ENCODE data around the gene ITGB8.

Gene ITGB8

DNA sequence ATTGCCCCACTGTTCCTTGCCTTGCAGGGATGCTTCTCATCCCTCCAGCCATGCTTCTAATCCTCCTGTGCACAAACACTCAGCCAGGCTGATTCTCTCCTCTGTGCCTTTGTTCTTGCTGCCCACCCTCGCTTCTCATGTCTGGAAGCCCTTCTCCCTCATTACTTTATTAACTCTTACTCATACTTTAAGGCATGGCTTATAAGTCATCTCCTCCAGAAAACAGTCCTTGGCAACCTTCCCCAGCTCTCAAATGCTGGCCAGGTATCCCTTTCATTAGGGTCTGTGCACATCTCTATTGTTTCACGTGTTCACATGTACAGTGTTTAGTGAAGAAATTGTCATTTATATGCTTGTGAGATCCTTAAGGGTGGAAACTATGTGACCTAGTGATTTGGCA is 62.9 kb downstream of the ITGB8 start:
- H3K4me3 ChIP-seq (ENCODE audit: insufficient read length, low read depth), result no peak overlapping the region
- H3K27me3 ChIP-seq (ENCODE audit: insufficient read depth, insufficient read length), result no peaks in the 10 kb centered on the region
- no peak for DNase-seq (ENCODE audit: low read depth, low spot score)
- H3K36me3 ChIP-seq (ENCODE audit: insufficient read depth, insufficient read length, low read length), result peaks cover 31% of the 10 kb centered on the region
- no peak overlapping the region for H3K9ac ChIP-seq (ENCODE audit: insufficient read length, low read depth)
- H3K9me3 ChIP-seq (ENCODE audit: insufficient read depth, low read length), result no peaks in the 10 kb centered on the region
- TF ChIP-seq YY1 (IDR thresholded peaks at IDR 0.05; ENCODE audit: insufficient read depth, insufficient read length), result no peak
- TF ChIP-seq ZNF274 (IDR thresholded peaks at IDR 0.05; ENCODE audit: low read depth, low read length), result no peak
- TF ChIP-seq SUZ12 (IDR thresholded peaks at IDR 0.05; ENCODE audit: extremely low read depth, insufficient read depth, insufficient read length), result no peak
- no peaks in the 10 kb centered on the region for H3K4me1 ChIP-seq (ENCODE audit: insufficient read depth, insufficient read length)

- H3K27me3 ChIP-seq (ENCODE audit: insufficient read depth, insufficient read length), result no peaks in the 10 kb centered on the region
- no peaks in the 10 kb centered on the region for H3K4me1 ChIP-seq (ENCODE audit: insufficient read depth, insufficient read length)
- no peaks in the 10 kb centered on the region for H3K9me3 ChIP-seq (ENCODE audit: insufficient read depth, low read length)
- TF ChIP-seq YY1 (IDR thresholded peaks at IDR 0.05; ENCODE audit: insufficient read depth, insufficient read length), result no peak
- TF ChIP-seq SUZ12 (IDR thresholded peaks at IDR 0.05; ENCODE audit: extremely low read depth, insufficient read depth, insufficient read length), result no peak
- no peak for TF ChIP-seq ZNF274 (IDR thresholded peaks at IDR 0.05; ENCODE audit: low read depth, low read length)
- H3K4me3 ChIP-seq (ENCODE audit: insufficient read length, low read depth), result no peak overlapping the region
- no peak overlapping the region for H3K9ac ChIP-seq (ENCODE audit: insufficient read length, low read depth)
- peaks cover 34% of the 10 kb centered on the region for H3K36me3 ChIP-seq (ENCODE audit: insufficient read depth, insufficient read length, low read length)
- DNase-seq (ENCODE audit: low read depth, low spot score), result no peak
Observed at GRCh38 chr7:20394284-20394683, 63.6 kb downstream of the ITGB8 start.

DNA sequence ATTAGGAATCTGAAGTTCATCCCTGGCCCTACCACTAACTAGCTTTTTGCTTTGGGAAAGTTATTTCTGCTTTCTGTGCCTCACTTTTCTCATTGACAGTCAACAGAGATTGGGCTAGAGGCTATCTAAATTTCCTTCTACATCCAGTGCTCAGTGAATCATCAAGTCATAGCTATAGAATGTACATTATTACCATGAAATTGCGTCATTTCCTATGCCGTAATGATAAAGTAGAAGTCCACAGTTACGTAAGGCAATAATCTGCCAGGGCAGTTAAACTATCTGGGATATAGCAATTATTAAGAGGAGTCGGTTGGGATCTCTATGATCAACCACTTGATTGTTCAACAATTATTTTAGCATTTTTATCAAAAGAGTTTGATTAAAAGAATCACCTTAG is 64.4 kb downstream of the ITGB8 start:
- H3K4me3 ChIP-seq (ENCODE audit: insufficient read length, low read depth), result no peak overlapping the region
- no peaks in the 10 kb centered on the region for H3K27me3 ChIP-seq (ENCODE audit: insufficient read depth, insufficient read length)
- H3K4me1 ChIP-seq (ENCODE audit: insufficient read depth, insufficient read length), result no peaks in the 10 kb centered on the region
- DNase-seq (ENCODE audit: low read depth, low spot score), result no peak
- H3K36me3 ChIP-seq (ENCODE audit: insufficient read depth, insufficient read length, low read length), result peaks cover 34% of the 10 kb centered on the region
- no peak for TF ChIP-seq SUZ12 (IDR thresholded peaks at IDR 0.05; ENCODE audit: extremely low read depth, insufficient read depth, insufficient read length)
- no peak for TF ChIP-seq ZNF274 (IDR thresholded peaks at IDR 0.05; ENCODE audit: low read depth, low read length)
- no peak for TF ChIP-seq YY1 (IDR thresholded peaks at IDR 0.05; ENCODE audit: insufficient read depth, insufficient read length)
- H3K9me3 ChIP-seq (ENCODE audit: insufficient read depth, low read length), result no peaks in the 10 kb centered on the region
- no peak overlapping the region for H3K9ac ChIP-seq (ENCODE audit: insufficient read length, low read depth)

GRCh38 chr7:20395511-20395910 is 64.8 kb downstream of the ITGB8 start:
- Histone ChIP-seq H3K36me3 (ENCODE audit: insufficient read depth, insufficient read length, low read length) (peaks cover 34% of the 10 kb centered on the region), H3K9ac (ENCODE audit: insufficient read length, low read depth) (no peak overlapping the region), H3K4me3 (ENCODE audit: insufficient read length, low read depth) (no peak overlapping the region), H3K9me3 (ENCODE audit: insufficient read depth, low read length) (no peaks in the 10 kb centered on the region), H3K27me3 (ENCODE audit: insufficient read depth, insufficient read length) (no peaks in the 10 kb centered on the region), H3K4me1 (ENCODE audit: insufficient read depth, insufficient read length) (no peaks in the 10 kb centered on the region)
- DNase-seq (ENCODE audit: low read depth, low spot score), result no peak
- TF ChIP-seq SUZ12 (IDR thresholded peaks at IDR 0.05; ENCODE audit: extremely low read depth, insufficient read depth, insufficient read length) (no peak), YY1 (IDR thresholded peaks at IDR 0.05; ENCODE audit: insufficient read depth, insufficient read length) (no peak), ZNF274 (IDR thresholded peaks at IDR 0.05; ENCODE audit: low read depth, low read length) (no peak)

GRCh38 chr7:20399521-20399920 is 68.8 kb downstream of the ITGB8 start:
- Histone ChIP-seq H3K9ac (ENCODE audit: insufficient read length, low read depth) (no peak overlapping the region), H3K9me3 (ENCODE audit: insufficient read depth, low read length) (no peaks in the 10 kb centered on the region), H3K36me3 (ENCODE audit: insufficient read depth, insufficient read length, low read length) (peaks cover 19% of the 10 kb centered on the region), H3K27me3 (ENCODE audit: insufficient read depth, insufficient read length) (no peaks in the 10 kb centered on the region), H3K4me3 (ENCODE audit: insufficient read length, low read depth) (no peak overlapping the region), H3K4me1 (ENCODE audit: insufficient read depth, insufficient read length) (no peaks in the 10 kb centered on the region)
- no peak for DNase-seq (ENCODE audit: low read depth, low spot score)
- no peak for TF ChIP-seq SUZ12 (IDR thresholded peaks at IDR 0.05; ENCODE audit: extremely low read depth, insufficient read depth, insufficient read length)
- TF ChIP-seq ZNF274 (IDR thresholded peaks at IDR 0.05; ENCODE audit: low read depth, low read length), result no peak
- no peak for TF ChIP-seq YY1 (IDR thresholded peaks at IDR 0.05; ENCODE audit: insufficient read depth, insufficient read length)

DNA sequence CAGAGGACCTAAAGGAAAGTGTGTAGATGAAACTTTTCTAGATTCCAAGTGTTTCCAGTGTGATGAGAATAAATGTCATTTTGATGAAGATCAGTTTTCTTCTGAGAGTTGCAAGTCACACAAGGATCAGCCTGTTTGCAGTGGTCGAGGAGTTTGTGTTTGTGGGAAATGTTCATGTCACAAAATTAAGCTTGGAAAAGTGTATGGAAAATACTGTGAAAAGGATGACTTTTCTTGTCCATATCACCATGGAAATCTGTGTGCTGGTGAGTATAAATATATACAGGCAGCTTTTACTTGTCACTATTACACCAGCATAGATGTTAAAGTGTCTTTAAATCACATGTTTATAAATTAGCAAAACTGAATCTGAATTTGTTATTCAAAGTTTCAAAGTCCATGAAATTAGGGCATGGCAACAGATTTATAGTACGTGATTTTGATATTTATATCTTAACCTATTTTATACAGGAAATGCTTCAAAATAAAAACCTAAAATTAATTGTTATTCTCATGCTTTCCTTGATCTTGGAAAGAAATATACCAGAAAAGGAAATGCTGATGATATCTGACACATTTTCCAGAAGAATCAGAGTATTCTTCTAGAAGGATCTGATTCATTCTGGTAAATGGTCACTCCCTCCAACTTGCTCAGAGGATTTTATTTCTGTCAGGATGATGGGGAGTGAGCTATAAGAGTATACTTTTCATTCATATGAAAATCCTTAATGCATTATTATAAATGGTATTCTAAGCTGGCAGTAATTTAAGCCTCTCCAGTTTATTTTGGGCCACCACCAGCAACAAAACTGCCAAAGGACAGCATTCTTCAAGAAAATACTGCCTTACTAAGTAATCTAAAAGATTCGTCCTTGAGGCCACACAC is 71.4 kb downstream of the ITGB8 start:
- H3K4me3 ChIP-seq (ENCODE audit: insufficient read length, low read depth), result no peak overlapping the region
- TF ChIP-seq ZNF274 (IDR thresholded peaks at IDR 0.05; ENCODE audit: low read depth, low read length), result no peak
- no peak for TF ChIP-seq YY1 (IDR thresholded peaks at IDR 0.05; ENCODE audit: insufficient read depth, insufficient read length)
- TF ChIP-seq SUZ12 (IDR thresholded peaks at IDR 0.05; ENCODE audit: extremely low read depth, insufficient read depth, insufficient read length), result no peak
- H3K27me3 ChIP-seq (ENCODE audit: insufficient read depth, insufficient read length), result no peaks in the 10 kb centered on the region
- H3K9ac ChIP-seq (ENCODE audit: insufficient read length, low read depth), result no peak overlapping the region
- H3K4me1 ChIP-seq (ENCODE audit: insufficient read depth, insufficient read length), result no peaks in the 10 kb centered on the region
- H3K36me3 ChIP-seq (ENCODE audit: insufficient read depth, insufficient read length, low read length), result peaks cover 9% of the 10 kb centered on the region
- no peaks in the 10 kb centered on the region for H3K9me3 ChIP-seq (ENCODE audit: insufficient read depth, low read length)
- no peak for DNase-seq (ENCODE audit: low read depth, low spot score)

GRCh38 chr7:20402747-20403230 is 72.1 kb downstream of the ITGB8 start:
- TF ChIP-seq SUZ12 (IDR thresholded peaks at IDR 0.05; ENCODE audit: extremely low read depth, insufficient read depth, insufficient read length) (no peak), YY1 (IDR thresholded peaks at IDR 0.05; ENCODE audit: insufficient read depth, insufficient read length) (no peak), ZNF274 (IDR thresholded peaks at IDR 0.05; ENCODE audit: low read depth, low read length) (no peak)
- Histone ChIP-seq H3K9me3 (ENCODE audit: insufficient read depth, low read length) (no peaks in the 10 kb centered on the region), H3K4me3 (ENCODE audit: insufficient read length, low read depth) (no peak overlapping the region), H3K36me3 (ENCODE audit: insufficient read depth, insufficient read length, low read length) (peaks cover 6% of the 10 kb centered on the region), H3K9ac (ENCODE audit: insufficient read length, low read depth) (no peak overlapping the region), H3K27me3 (ENCODE audit: insufficient read depth, insufficient read length) (no peaks in the 10 kb centered on the region), H3K4me1 (ENCODE audit: insufficient read depth, insufficient read length) (no peaks in the 10 kb centered on the region)
- DNase-seq (ENCODE audit: low read depth, low spot score), result no peak
